ENCODE measurements around the gene ENAH.
A peak's percentile ranks its signal among the peaks of the same experiment; 100 is the strongest.
"Not testable (repeated sequence)": the region's sequence is repeated elsewhere in the genome, so short reads cannot be mapped to it uniquely, and the experiment has no call there.

ENAH gene

DNA sequence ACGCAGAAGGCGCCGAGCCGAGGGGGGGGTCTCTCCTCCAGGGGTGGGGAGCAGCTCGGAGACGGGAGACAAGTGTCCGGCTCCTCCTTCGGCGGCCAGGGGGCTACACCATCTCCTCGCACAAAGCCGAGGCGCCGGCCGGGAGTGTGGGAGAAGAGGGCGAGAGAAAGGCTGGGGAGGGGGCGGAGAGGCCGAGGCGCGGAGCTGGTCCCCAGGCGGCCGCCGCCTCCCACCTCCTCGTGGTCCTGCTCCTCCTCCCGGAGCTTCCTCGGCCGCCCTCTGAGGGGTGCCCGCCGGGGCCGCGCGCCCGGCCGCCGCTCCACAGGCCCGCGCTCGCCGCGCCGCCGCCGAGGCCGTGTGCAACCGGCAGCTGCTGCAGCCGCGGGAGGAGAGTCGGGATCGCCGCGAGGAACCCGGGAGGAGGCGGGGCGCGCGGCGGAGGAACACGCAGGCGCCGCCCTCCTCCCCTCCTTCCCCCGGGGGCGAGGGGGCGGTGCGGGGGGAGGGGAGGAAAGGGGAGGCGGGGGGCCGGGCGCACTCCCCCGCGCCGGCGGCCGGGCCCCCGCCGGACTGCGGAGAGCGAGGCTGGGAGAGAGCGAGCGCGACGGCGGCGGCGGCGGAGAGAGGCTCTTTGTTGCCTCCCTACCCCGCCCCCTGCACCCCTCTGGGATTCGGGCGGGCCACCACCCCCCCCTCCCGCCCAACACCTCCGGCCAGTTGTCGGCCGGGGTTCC is at the start of gene ENAH:
Gene ENAH (minus strand): TSS at position 395 of the 734 bp plus-strand sequence. CDS start 433 bp downstream, outside the sequence.
- peak; percentile 23 for DNase-seq

GRCh38 chr1:225700889-225701465 is 48.1 kb upstream of the ENAH start:
- no peak for DNase-seq

GRCh38 chr1:225700164-225700821 is 47.4 kb upstream of the ENAH start:
- no peak for DNase-seq

GRCh38 chr1:225699336-225699735 is 46.4 kb upstream of the ENAH start:
- DNase-seq, result no peak

GRCh38 chr1:225698194-225698593 is 45.3 kb upstream of the ENAH start:
- not testable (repeated sequence) for DNase-seq

- DNase-seq, result no peak
These were observed 44.5 kb upstream of the ENAH start for GRCh38 chr1:225697428-225697827.

- DNase-seq, result no peak
These were observed 42.8 kb upstream of the ENAH start for GRCh38 chr1:225695578-225696337.

DNA sequence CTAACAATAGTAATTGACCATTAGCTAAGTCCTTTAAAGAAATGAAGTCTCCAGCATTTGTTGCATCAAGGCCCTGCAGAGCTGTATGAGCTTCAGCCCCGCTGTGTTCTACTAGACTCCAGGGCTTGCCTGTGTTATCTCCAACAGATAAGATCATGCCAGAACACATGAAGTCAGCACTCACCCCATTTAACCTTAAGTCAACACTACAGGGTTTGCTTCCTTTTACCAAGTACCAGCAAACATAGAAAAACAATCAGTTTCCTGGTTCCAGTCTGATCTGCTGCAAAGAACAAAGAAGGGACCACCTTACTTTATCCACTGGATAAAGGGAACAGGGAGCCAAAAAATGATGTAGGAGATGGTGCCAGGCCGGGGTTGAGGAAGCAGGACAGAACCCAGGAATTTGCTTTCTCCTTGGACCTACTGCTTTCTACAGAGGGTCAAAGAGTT is 41.3 kb upstream of the ENAH start:
- no peak for DNase-seq

GRCh38 chr1:225693697-225694096 is 40.8 kb upstream of the ENAH start:
- not testable (repeated sequence) for DNase-seq

DNA sequence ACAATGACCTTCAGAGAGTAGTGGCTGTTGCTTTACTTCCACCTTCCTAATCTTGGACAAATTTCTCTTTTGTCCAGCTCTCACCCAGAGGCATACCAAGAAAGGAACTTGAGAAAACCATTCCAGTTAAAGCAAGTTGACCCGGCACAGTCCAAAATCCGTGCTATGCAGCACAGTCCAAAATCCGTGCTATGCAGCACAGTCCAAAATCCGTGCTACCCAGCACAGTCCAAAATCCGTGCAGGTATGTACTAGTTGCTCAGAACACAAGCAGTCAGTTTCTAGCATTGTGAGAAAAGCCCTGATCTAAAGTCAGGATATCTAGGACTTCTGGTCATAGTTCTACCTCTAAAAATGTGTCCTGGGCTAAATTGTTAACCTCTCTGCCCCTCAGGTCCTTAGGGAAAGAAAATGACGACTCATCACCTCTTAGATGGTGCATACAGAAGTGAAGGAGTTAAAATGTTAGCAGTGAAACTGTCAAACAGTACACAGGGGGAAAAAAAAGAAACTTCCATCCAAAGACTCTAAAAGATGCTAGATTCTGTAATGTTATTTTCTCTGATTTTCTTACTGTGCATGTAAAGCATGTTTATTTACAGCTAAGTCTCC is 40.3 kb upstream of the ENAH start:
- no peak for DNase-seq

GRCh38 chr1:225692517-225692879 is 39.6 kb upstream of the ENAH start:
- DNase-seq, result no peak

DNA sequence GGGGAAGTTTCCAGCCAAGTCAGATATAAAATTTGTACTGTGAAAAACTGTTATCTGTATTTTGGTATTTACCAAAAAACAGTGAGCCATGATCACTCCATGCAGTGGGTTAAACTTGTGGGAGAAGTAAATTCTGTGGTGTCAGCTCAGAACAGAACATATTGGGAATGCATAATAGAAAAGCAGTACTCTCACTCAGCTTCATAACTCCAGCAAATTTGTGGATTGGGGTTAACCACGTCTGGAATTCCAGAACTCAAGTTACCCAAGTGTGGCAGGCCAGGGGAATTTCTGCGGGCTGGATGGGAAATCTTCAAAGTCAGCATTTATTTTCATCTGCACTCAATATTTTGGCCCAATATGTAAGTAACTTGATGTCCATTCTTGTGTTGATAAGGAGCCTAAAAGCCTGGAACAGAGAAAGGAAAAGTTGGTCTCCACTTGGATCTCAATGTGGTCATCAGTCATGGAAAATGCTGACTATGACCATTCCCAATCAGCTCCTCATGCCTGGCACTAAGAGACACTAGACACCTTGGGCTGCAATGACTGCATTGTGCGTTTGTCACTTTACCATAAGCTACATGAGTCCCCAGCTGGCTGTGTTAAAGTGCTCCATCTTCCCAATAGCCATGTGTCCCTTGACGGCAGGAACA is 39.1 kb upstream of the ENAH start:
- no peak for DNase-seq

- DNase-seq, result no peak
These were observed 38.5 kb upstream of the ENAH start for GRCh38 chr1:225691377-225691776.

- DNase-seq, result no peak
These were observed 37.0 kb upstream of the ENAH start for GRCh38 chr1:225689882-225690459.

DNA sequence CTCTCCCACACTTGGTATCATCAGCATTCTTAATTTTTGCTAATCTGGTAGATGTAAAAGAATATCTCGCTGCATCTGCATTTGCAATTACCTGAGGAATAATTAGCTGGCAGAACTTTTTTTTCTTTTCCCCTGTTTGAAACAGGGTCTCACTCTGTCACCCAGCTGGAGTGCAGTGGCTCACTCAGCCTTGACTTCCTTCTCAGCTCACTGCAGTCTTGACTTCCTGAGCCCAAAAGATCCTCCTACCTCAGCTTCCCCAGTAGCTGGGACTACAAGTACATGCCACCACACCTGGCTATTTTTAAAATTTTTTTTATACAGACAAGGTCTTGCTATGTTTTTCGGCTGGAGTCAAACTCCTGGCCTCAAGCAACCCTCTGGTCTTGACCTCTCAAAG is 35.4 kb upstream of the ENAH start:
- no peak for DNase-seq

DNA sequence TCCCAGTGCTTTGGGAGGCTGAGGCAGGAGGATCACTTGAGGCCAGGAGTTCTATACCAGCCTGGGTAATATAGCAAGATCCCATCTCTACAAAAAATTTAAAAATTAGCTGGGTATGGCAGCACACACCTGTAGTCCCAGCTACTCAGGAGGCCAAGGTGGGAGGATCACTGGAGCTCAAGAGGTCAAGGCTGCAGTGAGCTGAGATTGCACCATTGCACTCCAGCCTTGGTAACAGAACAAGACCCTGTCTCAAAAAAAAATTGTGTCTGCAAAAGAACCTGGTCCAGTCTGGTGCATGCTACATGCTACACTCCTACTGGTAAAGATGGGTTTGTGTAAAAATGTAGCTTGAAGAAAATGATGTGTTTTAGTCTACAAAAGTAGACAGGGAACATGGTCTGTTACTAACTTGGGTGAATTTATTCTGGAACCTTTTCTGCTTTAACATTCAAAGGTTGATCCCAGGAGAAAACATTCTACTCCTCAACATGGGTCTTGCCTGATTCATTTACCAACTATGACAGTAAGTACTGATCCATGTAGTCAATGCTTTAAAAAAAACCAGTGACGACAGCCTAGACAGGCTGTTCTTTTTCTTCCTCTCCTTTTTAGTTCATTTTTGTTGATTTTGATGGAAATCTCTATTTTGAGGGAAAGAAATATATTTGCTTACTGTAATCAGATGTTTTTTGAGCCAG is 32.7 kb upstream of the ENAH start:
- DNase-seq, result no peak

DNA sequence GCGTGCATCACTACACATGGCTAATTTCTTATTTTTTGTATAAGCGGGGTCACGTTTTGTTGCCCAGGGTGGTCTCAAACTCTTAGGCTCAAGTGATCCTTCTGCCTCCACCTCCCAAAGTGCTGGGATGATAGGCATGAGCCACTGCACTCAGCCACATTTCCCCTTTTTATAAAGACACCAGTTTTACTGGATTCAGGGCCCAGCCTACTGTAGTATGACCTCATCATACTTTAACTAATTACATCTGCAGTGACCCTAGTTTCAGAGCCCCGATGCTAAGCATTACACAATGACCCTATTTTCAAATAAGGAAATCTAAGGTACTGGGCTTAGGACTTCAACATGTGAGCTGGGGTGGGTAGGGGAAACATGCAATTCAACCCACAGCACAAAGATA is 31.8 kb upstream of the ENAH start:
- no peak for DNase-seq

- no peak for DNase-seq
These were observed 28.3 kb upstream of the ENAH start for GRCh38 chr1:225681231-225681630.

DNA sequence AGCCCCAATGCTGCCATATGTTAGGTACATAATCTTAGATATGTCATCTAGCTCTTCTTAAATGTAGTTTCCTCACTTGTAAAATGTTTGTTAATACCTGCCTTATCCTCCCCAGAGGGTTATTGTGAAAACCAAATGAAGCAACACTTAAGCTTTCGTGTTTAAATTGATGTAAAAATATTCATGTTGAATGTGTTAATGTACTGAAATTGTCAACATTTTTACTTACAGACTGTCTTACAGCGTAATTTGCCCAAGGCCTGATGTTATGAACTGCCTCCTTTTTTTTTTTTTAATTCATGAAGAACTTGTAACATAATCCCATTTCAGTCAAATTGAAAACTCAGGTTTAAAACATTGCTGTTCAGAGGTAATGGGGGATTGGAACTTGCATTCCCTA is 25.6 kb upstream of the ENAH start:
- no peak for DNase-seq

DNA sequence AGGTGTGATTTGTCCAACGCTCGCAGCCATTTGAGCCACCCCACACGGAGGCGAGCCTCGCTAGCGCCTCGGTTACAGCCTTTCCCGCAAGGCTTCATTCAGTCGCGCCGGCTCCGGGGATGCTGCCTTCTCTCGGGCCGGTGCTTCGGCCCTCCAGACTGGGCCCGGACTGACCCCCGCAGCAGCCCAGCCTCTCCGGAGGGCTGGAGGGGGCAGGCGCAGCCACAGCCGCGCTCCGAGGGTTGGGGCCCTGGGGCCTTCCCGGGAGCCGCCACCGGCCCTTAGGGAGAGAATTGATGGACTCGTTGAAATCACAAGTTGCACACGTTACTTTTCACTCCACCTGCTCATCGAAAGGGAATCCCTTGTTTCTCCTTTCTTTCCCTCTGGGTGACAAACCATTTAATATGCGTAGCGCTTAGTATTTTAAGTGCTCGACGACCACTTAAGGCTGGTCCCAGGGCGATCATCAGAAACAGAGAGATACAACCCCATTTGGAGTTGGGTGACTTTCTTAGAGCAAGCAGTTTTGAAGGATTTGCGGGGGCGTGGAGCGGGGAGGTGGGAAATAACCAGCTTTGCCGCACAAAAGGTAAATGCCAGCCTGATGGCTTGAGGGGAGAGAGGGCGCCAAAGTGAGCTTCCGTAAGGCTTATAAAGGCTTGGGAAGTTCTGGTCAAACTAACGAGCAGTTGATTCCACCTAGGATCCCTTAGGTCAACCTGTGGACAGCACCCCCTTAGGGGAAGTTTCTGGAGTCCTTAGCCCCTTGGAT is 24.6 kb upstream of the ENAH start:
- DNase-seq, result no peak

- no peak for DNase-seq
These were observed 21.5 kb upstream of the ENAH start for GRCh38 chr1:225674381-225674780.
